K562 (cell line): ENCODE data around the gene FAM120C. TPM values are rescaled to one million over a fixed set of nuclear protein-coding genes. Genes with fewer than 3 reads are reported as not detected.

ENCODE experiments used
- ATAC-seq: fragments of 200-7000 bp; cut with Tn5 transposase; 3 replicates; pipeline ENCODE4 v1.9.1; 2020; ENCODE audit warnings: moderate library complexity
- BruUV-seq: library from RNA; stranded (reverse); fragments of 400-500 nt; replicated peaks from 2 replicates; lab custom pipeline; 2021; lab: Mats Ljungman, UMichigan
- CTCF ChIA-PET: fragments of 300-600 bp; formaldehyde crosslinking; extraction: SDS; loops from one replicate; lab custom pipeline; 2021; ENCODE audit warnings: low intra/inter-chr PET ratio; lab: Yijun Ruan, JAX
- POLR2A ChIA-PET: fragments of 300-600, 350-650 bp; sonication (Branson Sonifier 250); formaldehyde crosslinking; extraction: SDS; loops from one replicate; lab custom pipeline; 2021; ENCODE audit warnings: antibody characterized with exemption, inconsistent platforms; lab: Yijun Ruan, JAX
- DNase-seq, 4 experiments: peaks; one replicate each; pipeline versions ENCODE4 v3.0.0 to v3.0.0-alpha.2; 2011 to 2018; ENCODE audit warnings: low spot score in 3 of 4, mixed read lengths in 3 of 4; ENCODE audit errors: extremely low read depth in 1 of 4
- FAIRE-seq: peaks from 2 replicates; lab custom pipeline; 2011; peaks lifted over from hg19 to GRCh38; lab: Jason Lieb, UNC
- H2AFZ ChIP-seq: 2 replicates; pipeline ENCODE4 v1.6.0; 2011; ENCODE audit warnings: low read depth, low read length, control low read depth, inconsistent platforms
- H3K27ac ChIP-seq: fragments of 200-600 bp; 3 replicates; pipeline ENCODE4 v1.8.0; 2011; ENCODE audit warnings: low read depth, mild to moderate bottlenecking, control low read depth, inconsistent platforms, low read length, moderate library complexity, mixed read lengths; ENCODE audit errors: extremely low read depth
- H3K27me3 ChIP-seq, 2 experiments: fragments of 300-600 bp in 1 of 2; 2 replicates in 1 of 2; 3 replicates in 1 of 2; pipeline versions ENCODE4 v1.6.0 to v1.8.0; 2011; ENCODE audit warnings: inconsistent platforms in 2 of 2, low read length in 2 of 2, mild to moderate bottlenecking in 1 of 2, mixed read lengths in 1 of 2, moderate library complexity in 1 of 2; ENCODE audit not compliant: control insufficient read depth in 2 of 2, insufficient read depth in 2 of 2
- H3K36me3 ChIP-seq: fragments of 300-600 bp; 3 replicates; pipeline ENCODE4 v1.8.0; 2011; ENCODE audit warnings: mild to moderate bottlenecking, low read length, inconsistent platforms; ENCODE audit not compliant: control insufficient read depth, insufficient read depth
- H3K4me1 ChIP-seq, 2 experiments: fragments of 200-600 bp in 1 of 2; replicated peaks in 1 of 2; 2 replicates in 1 of 2; 3 replicates in 1 of 2; pipeline versions ENCODE4 v1.5.1 to v1.8.0; 2011; ENCODE audit warnings: inconsistent platforms in 2 of 2, low read length in 2 of 2, mild to moderate bottlenecking in 1 of 2, mixed read lengths in 1 of 2, moderate library complexity in 1 of 2; ENCODE audit not compliant: control insufficient read depth in 2 of 2, insufficient read depth in 2 of 2
- H3K4me2 ChIP-seq: 2 replicates; pipeline ENCODE4 v1.6.1; 2011; ENCODE audit warnings: low read length, control low read depth, inconsistent platforms, mixed read lengths; ENCODE audit not compliant: insufficient read depth
- H3K4me3 ChIP-seq: fragments of 200-600 bp; sonication (generic), shearing (Covaris generic); 2 replicates; pipeline ENCODE4 v1.5.1; 2016; ENCODE audit warnings: control low read depth, inconsistent platforms
- H3K79me2 ChIP-seq: fragments of 200-600 bp; 3 replicates; pipeline ENCODE4 v1.8.0; 2011; ENCODE audit warnings: low read length, inconsistent platforms; ENCODE audit not compliant: control insufficient read depth, insufficient read depth
- H3K9ac ChIP-seq, 2 experiments: 2 replicates each; pipeline versions ENCODE4 v1.6.0 to v1.6.1; 2011; ENCODE audit warnings: low read depth in 2 of 2, low read length in 2 of 2, control low read depth in 1 of 2, inconsistent platforms in 1 of 2, mild to moderate bottlenecking in 1 of 2, mixed read lengths in 1 of 2; ENCODE audit not compliant: insufficient read depth in 1 of 2
- H3K9me1 ChIP-seq: one replicate; pipeline ENCODE4 v1.6.0; 2011; ENCODE audit warnings: inconsistent platforms, mild to moderate bottlenecking, low read length, moderate library complexity; ENCODE audit not compliant: control insufficient read depth, insufficient read depth
- H3K9me3 ChIP-seq: replicated peaks from 2 replicates; pipeline ENCODE4 v1.5.1; 2011; ENCODE audit warnings: low read depth, low read length, inconsistent platforms; ENCODE audit not compliant: control insufficient read depth, insufficient read depth
- H4K20me1 ChIP-seq: replicated peaks from 2 replicates; pipeline ENCODE4 v1.6.1; 2011; ENCODE audit warnings: low read length, inconsistent platforms, mixed read lengths; ENCODE audit not compliant: control insufficient read depth, insufficient read depth
- RBM34 ChIP-seq: fragments of 200-400 bp; formaldehyde crosslinking; IDR thresholded peaks from 2 replicates; pipeline ENCODE4 v1.6.1; 2018; ENCODE audit warnings: low read length, borderline replicate concordance; ENCODE audit not compliant: insufficient read depth
- SPI1 ChIP-seq: IDR thresholded peaks from 2 replicates; pipeline ENCODE4 v1.6.1; 2011; ENCODE audit warnings: low read depth, low read length, control low read depth, borderline replicate concordance
- WGBS: fragments of 100-300 bp; shearing (Covaris generic); methylation state at CpG from one replicate; pipeline ENCODE4 v1.1.6; 2016; ENCODE audit warnings: low coverage, mixed read lengths; ENCODE audit not compliant: insufficient coverage; ENCODE audit errors: missing lambda C conversion rate; 5-methylcytosine and 5-hydroxymethylcytosine counted together
- in situ Hi-C: fragments of 300-500 bp; cut with MboI; formaldehyde crosslinking; loops from 4 replicates; pipeline ENCODE4 v1.15.0; 2018; ENCODE audit warnings: inconsistent platforms, mixed read lengths
- intact Hi-C: fragments of 100-400 bp; cut with micrococcal nuclease; formaldehyde crosslinking; loops from 2 replicates; pipeline ENCODE4 v1.14.2; 2022
- polyA plus RNA-seq, 8 experiments: library from polyadenylated mRNA; depleted of rRNA in 4 of 8; stranded (reverse) in 5 of 8; unstranded in 3 of 8; fragments of >200 nt; fragmentation: Nextera tagmentation in 2 of 8; fragmentation: Illumina TruSeq in 1 of 8; extraction: Ambion mirVana in 2 of 8; extraction: Trizol in 1 of 8; gene quantifications; 2 replicates each; pipeline versions ENCODE4 v1.2.1 to v1.2.3, GENCODE V29; 2011 to 2014; ENCODE audit warnings: inconsistent platforms in 1 of 8, missing spikeins in 1 of 8
- total RNA-seq, 7 experiments: library from RNA; depleted of rRNA in 6 of 7; stranded (reverse); fragments of >200 nt in 6 of 7; fragmentation: Illumina TruSeq in 2 of 7; extraction: Trizol in 2 of 7; gene quantifications; 2 replicates each; pipeline versions ENCODE4 v1.2.1 to v1.2.3, GENCODE V29; 2011 to 2021; ENCODE audit warnings: low replicate concordance in 1 of 7
- TF ChIP-seq, protein P1 (sequence below): sonication (generic); formaldehyde crosslinking; IDR thresholded peaks from 2 replicates; pipeline ENCODE4 v1.8.1; 2022; ENCODE audit warnings: missing genetic modification reagents

The FAM120C gene
- total and polyA plus RNA-seq, 9 of the 15 experiments (the other 6 are each of a cell fraction or from before 2014, with no cell fraction given), result 0.21 to 6.7 (median 2.1) TPM

DNA sequence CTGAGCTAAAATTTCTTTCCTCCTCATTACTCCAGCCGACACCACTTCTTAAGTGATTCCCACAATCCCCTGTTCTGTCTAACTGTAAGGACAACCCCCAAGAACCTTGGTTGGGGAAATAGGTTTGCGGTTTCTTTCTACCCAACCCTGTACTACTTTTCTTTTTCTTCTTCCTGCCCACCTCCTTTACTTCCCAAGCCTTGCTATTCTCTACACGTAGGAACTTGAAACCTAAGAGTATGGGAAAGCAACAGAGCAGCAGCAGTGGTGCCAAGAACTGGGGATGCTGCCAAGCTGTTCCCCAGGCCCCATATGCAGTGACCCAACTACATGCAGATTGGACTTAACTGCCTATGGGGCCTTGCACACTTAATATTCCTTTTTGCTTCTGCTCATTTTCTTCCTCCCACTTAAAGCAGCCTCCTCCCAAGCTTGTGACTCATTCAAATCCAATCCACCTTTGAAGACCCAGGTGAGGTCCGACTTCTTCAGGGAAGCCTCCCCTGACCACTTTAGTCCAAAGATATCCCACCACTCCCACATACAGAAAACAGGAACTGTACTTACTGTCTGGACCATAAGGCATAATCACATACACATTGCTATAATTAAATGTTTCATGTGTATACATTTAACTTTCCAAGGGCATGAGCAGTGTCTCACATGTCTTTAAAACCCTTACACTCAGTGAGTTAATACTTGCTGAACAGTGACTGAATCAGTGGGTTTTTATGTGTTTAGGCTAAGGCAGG, 1.7 kb downstream of the FAM120C start:
- no peak overlapping the region for H2AFZ ChIP-seq
- no peaks in the 10 kb centered on the region for H3K9me1 ChIP-seq
- peaks cover 0 to 5% of the 10 kb centered on the region in 2 experiments; a peak in 2 of 5 replicates for H3K4me1 ChIP-seq
- TSS peak; percentile 38 for BruUV-seq
- intact Hi-C loops (no loop called here), in situ Hi-C loops (no loop called here)
- H3K4me2 ChIP-seq, result peak overlapping the region; percentile 69
- H3K36me3 ChIP-seq, result 0 out of 3 replicates have a peak, but pooled peaks cover 3% of the 10 kb centered on the region
- peaks cover 52% of the 10 kb centered on the region for H3K79me2 ChIP-seq
- no peak for TF ChIP-seq RBM34
- peak; percentile 51; the same call in 1 of the 2 replicates for TF ChIP-seq SPI1
- TF ChIP-seq, protein P1, sequence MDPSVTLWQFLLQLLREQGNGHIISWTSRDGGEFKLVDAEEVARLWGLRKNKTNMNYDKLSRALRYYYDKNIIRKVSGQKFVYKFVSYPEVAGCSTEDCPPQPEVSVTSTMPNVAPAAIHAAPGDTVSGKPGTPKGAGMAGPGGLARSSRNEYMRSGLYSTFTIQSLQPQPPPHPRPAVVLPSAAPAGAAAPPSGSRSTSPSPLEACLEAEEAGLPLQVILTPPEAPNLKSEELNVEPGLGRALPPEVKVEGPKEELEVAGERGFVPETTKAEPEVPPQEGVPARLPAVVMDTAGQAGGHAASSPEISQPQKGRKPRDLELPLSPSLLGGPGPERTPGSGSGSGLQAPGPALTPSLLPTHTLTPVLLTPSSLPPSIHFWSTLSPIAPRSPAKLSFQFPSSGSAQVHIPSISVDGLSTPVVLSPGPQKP, result no peak
- TF ChIP-seq, all 486 proteins: peak for 1
- H3K9me3 ChIP-seq, result no peaks in the 10 kb centered on the region
- DNase-seq (peak in 1 of 4 experiments; percentile 2), FAIRE-seq (no peak), ATAC-seq (no peak)
- H3K27me3 ChIP-seq, result no peaks in the 10 kb centered on the region
- H4K20me1 ChIP-seq, result no peaks in the 10 kb centered on the region
- H3K4me3 ChIP-seq, result peak overlapping the region; percentile 56
- H3K9ac ChIP-seq, result peak overlapping the region; percentile 57 to 78; a peak in 2 of 4 replicates
- H3K27ac ChIP-seq, result no peak overlapping the region; the same call in 2 of the 3 replicates
- ChIA-PET CTCF (no interaction called here), POLR2A (no interaction called here)
- WGBS, result 3% methylated on average over 3 of the region's 4 CpGs
